Natural killer cell (primary cell): ENCODE data around the gene CFAP97. TPM values are rescaled to one million over a fixed set of nuclear protein-coding genes. Genes with fewer than 3 reads are reported as not detected.
"Not testable (repeated sequence)": the region's sequence is repeated elsewhere in the genome, so short reads cannot be mapped to it uniquely, and the experiment has no call there.

Experiments
- ATAC-seq, 3 donors: fragments of 150-1000 bp in 2 of 3; fragments of 200-7000 bp in 1 of 3; cut with Tn5 transposase; 1 replicate in 1 of 3; 2 replicates in 2 of 3; pipeline ENCODE4 v1.10.0; 2021; ENCODE audit warnings: mild to moderate bottlenecking in 2 of 3, moderate library complexity in 2 of 3
- DNase-seq, 2 donors: peaks; one replicate each; pipeline versions ENCODE4 v3.0.0 to v3.0.0-alpha.2; 2013 to 2021; ENCODE audit warnings: mixed read lengths in 1 of 2
- H3K27ac ChIP-seq: one replicate; pipeline ENCODE4 v1.5.1; 2013; ENCODE audit warnings: mild to moderate bottlenecking, low read length
- H3K27me3 ChIP-seq: one replicate; pipeline ENCODE4 v1.6.1; 2013; ENCODE audit warnings: low read length; ENCODE audit not compliant: control insufficient read depth, insufficient read depth
- H3K36me3 ChIP-seq: one replicate; pipeline ENCODE4 v1.6.1; 2013; ENCODE audit warnings: low read length; ENCODE audit not compliant: control insufficient read depth, insufficient read depth
- H3K4me1 ChIP-seq: one replicate; pipeline ENCODE4 v1.6.1; 2013; ENCODE audit warnings: low read length; ENCODE audit not compliant: control insufficient read depth, insufficient read depth
- H3K4me3 ChIP-seq: one replicate; pipeline ENCODE4 v1.5.1; 2013; ENCODE audit warnings: low read length
- H3K9me3 ChIP-seq: one replicate; pipeline ENCODE4 v1.6.1; 2013; ENCODE audit warnings: low read length; ENCODE audit not compliant: control insufficient read depth, insufficient read depth
- H3K27ac Mint-ChIP-seq, 2 donors: one replicate each; pipeline ENCODE4 v1.8.0; 2022; ENCODE audit warnings: mild to moderate bottlenecking in 2 of 2, mixed read lengths in 2 of 2, moderate library complexity in 1 of 2
- H3K27me3 Mint-ChIP-seq, 2 donors: one replicate each; pipeline ENCODE4 v1.8.0; 2022; ENCODE audit warnings: low read depth in 2 of 2, mixed read lengths in 2 of 2
- H3K36me3 Mint-ChIP-seq: one replicate; pipeline ENCODE4 v1.8.0; 2022; ENCODE audit warnings: mixed read lengths
- H3K4me1 Mint-ChIP-seq, 2 donors: one replicate each; pipeline ENCODE4 v1.8.0; 2022; ENCODE audit warnings: mixed read lengths in 2 of 2
- H3K4me3 Mint-ChIP-seq: one replicate; pipeline ENCODE4 v1.8.0; 2022; ENCODE audit warnings: mild to moderate bottlenecking, moderate library complexity, mixed read lengths
- H3K9me3 Mint-ChIP-seq, 2 donors: one replicate each; pipeline ENCODE4 v1.8.0; 2022; ENCODE audit warnings: mixed read lengths in 2 of 2
- CTCF ChIP-seq: fragments of 200-600 bp; IDR thresholded peaks from one replicate; pipeline ENCODE4 v1.8.0; 2022; ENCODE audit warnings: antibody characterized with exemption
- WGBS: methylation state at CpG from one replicate; pipeline ENCODE4 v1.1.7; 2013; ENCODE audit warnings: missing lambda C conversion rate; ENCODE audit not compliant: insufficient coverage; 5-methylcytosine and 5-hydroxymethylcytosine counted together
- intact Hi-C: fragments of 100-400 bp; cut with micrococcal nuclease; formaldehyde crosslinking; loops from one replicate; pipeline ENCODE4 v1.14.2; 2022
- total RNA-seq, 4 donors: library from RNA; stranded (reverse); fragments of 120-200 nt in 1 of 4; gene quantifications; one replicate each; pipeline versions ENCODE4 v1.2.3 to v1.2.4, GENCODE V29; 2013 to 2022

CFAP97 gene
- total RNA-seq, 3 donors from 2014 or later (not counting 1 experiment from before 2014, with no cell fraction given), result 25.7 to 30.5 (median 25.9) TPM

GRCh38 chr4:185242749-185243533 lies 39.1 kb upstream of the CFAP97 start:
- Mint-ChIP-seq H3K4me3 (no peak overlapping the region), H3K4me1 (peaks cover 0 to 13% of the 10 kb centered on the region in 2 donors), H3K27me3 (no peaks in the 10 kb centered on the region), H3K27ac (no peak overlapping the region), H3K9me3 (no peaks in the 10 kb centered on the region), H3K36me3 (no peaks in the 10 kb centered on the region)
- no peaks in the 10 kb centered on the region for H3K4me1 ChIP-seq
- 94% methylated on average over 6 of the region's 6 CpGs for WGBS
- intact Hi-C loops, result no loop called here
- H3K27me3 ChIP-seq, result no peaks in the 10 kb centered on the region
- TF ChIP-seq CTCF, result no peak
- H3K4me3 ChIP-seq, result no peak overlapping the region
- ATAC-seq (no peak), DNase-seq (no peak)
- H3K36me3 ChIP-seq, result no peaks in the 10 kb centered on the region
- H3K27ac ChIP-seq, result no peak overlapping the region
- H3K9me3 ChIP-seq, result no peaks in the 10 kb centered on the region

- H3K36me3 ChIP-seq, H3K9me3 Mint-ChIP-seq, H3K4me3 Mint-ChIP-seq, H3K4me3 ChIP-seq, DNase-seq, ATAC-seq, H3K27me3 ChIP-seq, H3K4me1 ChIP-seq, intact Hi-C loops, H3K27me3 Mint-ChIP-seq, H3K27ac ChIP-seq, H3K36me3 Mint-ChIP-seq, H3K9me3 ChIP-seq, H3K27ac Mint-ChIP-seq: not testable (repeated sequence)
- peaks cover 0 to 13% of the 10 kb centered on the region in 2 donors for H3K4me1 Mint-ChIP-seq
- WGBS, result 100% methylated on average over 1 of the region's 32 CpGs
These were observed 36.7 kb upstream of the CFAP97 start for GRCh38 chr4:185240486-185240885.

GRCh38 chr4:185238750-185239149 lies 35.0 kb upstream of the CFAP97 start:
- Mint-ChIP-seq H3K27ac (no peak overlapping the region), H3K4me3 (no peak overlapping the region), H3K4me1 (peaks cover 0 to 13% of the 10 kb centered on the region in 2 donors), H3K36me3 (no peaks in the 10 kb centered on the region), H3K9me3 (no peaks in the 10 kb centered on the region), H3K27me3 (no peaks in the 10 kb centered on the region)
- no peaks in the 10 kb centered on the region for H3K9me3 ChIP-seq
- ATAC-seq, result no peak
- TF ChIP-seq CTCF, result no peak
- no peak overlapping the region for H3K4me3 ChIP-seq
- no peaks in the 10 kb centered on the region for H3K36me3 ChIP-seq
- H3K4me1 ChIP-seq, result no peaks in the 10 kb centered on the region
- WGBS, result 100% methylated on average over 4 of the region's 4 CpGs
- H3K27ac ChIP-seq, result no peak overlapping the region
- H3K27me3 ChIP-seq, result no peaks in the 10 kb centered on the region
- DNase-seq, result no peak
- intact Hi-C loops, result no loop called here

- peaks cover 0 to 13% of the 10 kb centered on the region in 2 donors for H3K4me1 Mint-ChIP-seq
These were observed 34.4 kb upstream of the CFAP97 start for GRCh38 chr4:185238215-185238681.

More at GRCh38 chr4:185238215-185238681, 34.4 kb upstream of the CFAP97 start:
- Mint-ChIP-seq H3K36me3 (no peaks in the 10 kb centered on the region), H3K4me3 (no peak overlapping the region), H3K9me3 (no peaks in the 10 kb centered on the region), H3K27ac (no peak overlapping the region), H3K27me3 (no peaks in the 10 kb centered on the region)
- no peaks in the 10 kb centered on the region for H3K27me3 ChIP-seq
- H3K4me3 ChIP-seq, result no peak overlapping the region
- TF ChIP-seq CTCF, result no peak
- intact Hi-C loops, result no loop called here
- H3K27ac ChIP-seq, result no peak overlapping the region
- no peaks in the 10 kb centered on the region for H3K4me1 ChIP-seq
- H3K9me3 ChIP-seq, result no peaks in the 10 kb centered on the region
- H3K36me3 ChIP-seq, result no peaks in the 10 kb centered on the region
- DNase-seq (no peak), ATAC-seq (no peak)
- WGBS, result 87% methylated on average over 4 of the region's 5 CpGs
